Neural progenitor cell (in vitro differentiated cells): ENCODE measurements around the gene HERC6.

Experiments
- CTCF ChIP-seq: fragments of 200-600 bp; sonication (generic); IDR thresholded peaks from 2 replicates; pipeline ENCODE4 v1.5.1; 2017; ENCODE audit warnings: antibody characterized with exemption, mild to moderate bottlenecking
- EZH2 ChIP-seq: fragments of 200-600 bp; sonication (generic); IDR thresholded peaks from 2 replicates; pipeline ENCODE4 v1.6.1; 2017; ENCODE audit warnings: antibody characterized with exemption, mild to moderate bottlenecking, moderate library complexity

- TF ChIP-seq EZH2 (no peak), CTCF (no peak)
Measured at GRCh38 chr4:88435987-88436693, 57.5 kb downstream of the HERC6 start.
